ENCODE results near the gene SLIT3.

Gene SLIT3

GRCh38 chr5:169265888-169266287 lies 35.1 kb downstream of the SLIT3 start:
- DNase-seq (ENCODE audit: low read depth) = no peak

DNA sequence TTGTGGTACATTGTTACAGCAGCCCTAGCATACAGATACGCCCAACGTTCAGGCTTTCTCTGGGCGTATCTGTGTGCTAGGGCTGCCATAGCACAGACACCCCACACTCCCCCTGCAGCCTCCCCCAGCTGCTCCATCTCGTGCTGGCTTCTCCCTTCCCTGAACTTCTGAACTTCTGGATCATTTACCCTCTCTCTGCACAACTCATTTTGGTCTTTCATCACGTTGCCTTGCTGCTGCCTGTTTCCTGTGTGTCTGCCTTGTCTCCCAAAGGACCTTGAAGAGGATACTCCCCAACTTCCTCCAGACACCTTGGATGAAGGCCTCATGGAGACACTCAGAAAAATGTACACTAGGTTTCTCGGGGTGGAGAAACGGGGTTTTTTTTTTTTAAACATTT lies 37.3 kb downstream of the SLIT3 start:
- no peak for DNase-seq (ENCODE audit: low read depth)

DNA sequence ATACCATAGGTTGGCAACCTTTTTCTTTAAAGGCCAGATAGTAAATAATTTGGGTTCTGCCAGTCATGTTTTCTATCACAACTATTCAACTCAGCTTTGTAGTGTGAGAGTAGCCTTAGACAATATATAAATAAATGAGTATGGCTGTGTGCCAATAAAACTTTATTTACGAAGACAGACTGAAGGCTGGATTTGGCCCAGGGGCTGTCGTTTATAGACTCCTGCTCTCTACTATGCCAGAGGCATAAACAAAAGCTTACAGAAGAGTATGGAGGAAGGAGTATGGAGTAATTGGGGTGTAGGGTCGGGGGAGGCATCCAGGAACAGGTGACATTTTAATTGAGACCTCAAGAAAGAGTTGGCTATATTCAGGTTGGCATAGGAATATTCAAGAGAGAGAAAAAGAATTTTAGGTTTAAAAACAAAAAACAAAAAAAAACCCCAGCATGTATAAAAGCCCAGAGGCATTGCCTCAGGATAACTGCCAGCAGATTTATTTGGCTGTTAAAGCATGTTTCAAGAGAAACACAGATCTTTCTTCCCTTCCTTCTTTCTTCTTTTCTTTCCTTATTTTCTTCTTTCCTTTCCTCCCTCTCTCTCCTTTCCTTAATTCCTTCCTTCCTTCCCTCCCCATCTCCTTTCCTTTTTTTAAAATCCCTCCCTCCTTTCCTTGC lies 39.9 kb downstream of the SLIT3 start:
- no peak for DNase-seq (ENCODE audit: low read depth)

DNA sequence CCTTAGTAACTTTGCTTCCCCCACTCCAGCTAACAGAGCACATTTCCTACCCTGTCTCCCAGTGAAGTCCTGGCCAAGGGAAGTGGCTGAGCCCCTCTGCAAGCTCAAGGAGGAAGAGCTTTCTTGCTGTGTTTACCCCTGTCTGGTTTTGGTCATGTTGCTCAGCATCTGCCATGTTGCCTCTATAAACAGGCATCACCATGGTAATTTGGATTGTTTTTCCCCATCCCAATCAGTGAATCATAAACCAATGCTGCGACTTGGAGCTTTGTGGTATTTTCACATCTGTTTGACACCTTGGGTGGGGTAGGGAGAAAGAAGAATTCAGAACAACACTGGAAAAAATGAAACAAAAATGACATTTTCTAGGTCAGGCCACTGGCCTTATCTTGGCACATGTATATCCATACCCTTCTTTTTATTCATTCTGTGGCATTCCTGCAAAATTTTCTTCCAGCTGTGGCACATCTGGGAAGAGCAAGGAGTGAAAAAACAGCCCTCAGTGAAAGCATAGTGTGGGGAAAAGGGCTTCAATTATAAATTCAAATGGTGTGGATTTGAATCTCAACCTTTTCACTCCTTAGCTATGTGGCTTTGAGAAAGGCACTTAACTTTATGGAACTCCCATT lies 42.5 kb downstream of the SLIT3 start:
- no peak for DNase-seq (ENCODE audit: low read depth)

DNA sequence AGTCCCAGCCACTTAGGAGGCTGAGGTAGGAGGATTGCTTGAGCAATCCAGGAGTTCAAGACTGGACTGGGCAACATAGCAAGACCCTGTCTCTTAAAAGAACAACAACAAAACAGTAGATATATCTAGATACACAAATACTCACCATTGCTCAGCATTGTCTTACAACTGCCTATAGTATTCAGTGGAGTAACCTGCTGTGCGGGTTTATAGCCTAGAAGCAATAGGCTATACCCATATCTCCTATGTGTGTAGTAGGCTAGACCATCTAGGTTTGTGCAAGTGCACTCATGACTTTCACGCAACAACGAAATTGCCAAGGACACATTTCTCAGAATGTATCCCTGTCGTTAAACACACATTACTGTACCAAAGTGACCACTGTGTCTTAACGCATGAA lies 44.7 kb downstream of the SLIT3 start:
- no peak for DNase-seq (ENCODE audit: low read depth)

GRCh38 chr5:169253071-169253470 lies 47.9 kb downstream of the SLIT3 start:
- no peak for DNase-seq (ENCODE audit: low read depth)

- no peak for DNase-seq (ENCODE audit: low read depth)
Measured at GRCh38 chr5:169251333-169252084, 49.4 kb downstream of the SLIT3 start.

GRCh38 chr5:169250887-169251286 lies 50.1 kb downstream of the SLIT3 start:
- DNase-seq (ENCODE audit: low read depth) = no peak

DNA sequence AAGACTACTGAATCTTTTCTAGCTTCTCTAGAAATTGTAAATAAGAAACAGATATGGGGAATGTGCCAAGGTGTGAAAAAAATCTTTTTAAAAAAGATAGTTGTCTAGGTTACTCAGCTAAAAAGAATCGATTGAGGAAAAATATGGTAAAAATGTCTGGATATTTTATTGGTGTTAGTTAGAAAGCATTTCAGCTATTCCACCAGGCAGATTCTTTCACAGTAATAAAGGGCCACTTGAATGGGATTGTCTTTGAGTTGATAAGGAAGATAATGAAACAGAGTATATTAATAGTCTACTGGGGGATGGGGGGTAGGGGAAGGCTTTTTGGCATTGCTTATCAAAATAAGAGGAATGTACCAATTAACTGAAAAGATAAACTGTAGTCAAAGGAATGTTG lies 51.9 kb downstream of the SLIT3 start:
- no peak for DNase-seq (ENCODE audit: low read depth)

- no peak for DNase-seq (ENCODE audit: low read depth)
Measured at GRCh38 chr5:169248550-169248949, 52.4 kb downstream of the SLIT3 start.

DNA sequence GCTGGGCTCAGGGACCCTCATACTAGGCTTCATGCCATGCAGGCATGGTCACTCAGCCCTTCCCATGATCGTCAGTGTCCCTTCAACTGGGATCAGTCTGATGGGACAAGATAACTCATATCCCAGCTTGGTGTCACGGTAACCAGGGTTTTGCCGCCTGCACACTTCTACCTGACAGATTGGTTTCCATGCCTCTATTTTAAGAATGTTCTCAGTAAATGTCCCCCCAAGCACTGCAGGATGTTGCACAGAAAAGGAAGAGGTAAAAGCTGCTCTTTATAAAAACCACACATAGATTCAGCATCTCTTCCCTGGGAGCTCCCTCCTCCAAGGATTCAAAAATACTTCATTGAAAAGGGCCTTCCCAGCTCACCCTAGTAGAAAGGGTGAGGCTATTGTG lies 56.1 kb downstream of the SLIT3 start:
- no peak for DNase-seq (ENCODE audit: low read depth)

DNA sequence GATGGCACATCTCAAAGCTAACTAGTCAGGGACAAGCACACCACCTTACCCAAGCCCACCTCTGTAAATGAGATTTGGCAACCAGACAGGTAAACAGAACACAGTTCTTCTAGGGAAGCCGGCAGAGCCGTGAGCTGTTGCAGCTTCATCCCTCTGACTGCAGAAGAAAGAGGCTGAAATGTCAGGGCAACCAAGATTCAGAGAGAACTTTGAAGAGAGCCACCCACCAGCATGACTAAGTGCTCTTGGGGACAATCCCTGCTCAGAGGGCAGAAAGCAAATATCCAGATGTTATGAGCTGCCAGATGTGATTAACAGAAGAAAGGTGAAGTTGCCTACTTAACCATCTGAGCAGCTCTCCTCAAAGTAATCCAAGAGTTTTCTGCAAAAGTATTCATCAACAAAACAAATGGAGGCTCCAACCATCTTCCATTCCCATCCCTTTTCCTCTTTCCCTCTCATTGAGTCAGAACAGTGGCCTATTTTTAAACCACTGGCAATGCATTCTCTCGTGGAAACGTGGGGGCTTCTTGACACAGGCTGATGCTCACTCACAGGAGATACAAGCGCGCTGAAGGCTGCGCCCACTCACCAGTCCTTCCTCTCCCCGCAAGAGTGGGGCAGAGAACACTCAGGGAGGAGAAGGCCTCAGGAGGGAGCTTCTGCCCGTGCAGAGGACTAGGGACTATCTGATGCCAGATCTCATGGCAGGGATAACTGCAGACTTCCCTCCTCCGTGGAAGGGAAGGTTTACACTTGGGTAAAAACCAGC lies 57.1 kb downstream of the SLIT3 start:
- no peak for DNase-seq (ENCODE audit: low read depth)

DNA sequence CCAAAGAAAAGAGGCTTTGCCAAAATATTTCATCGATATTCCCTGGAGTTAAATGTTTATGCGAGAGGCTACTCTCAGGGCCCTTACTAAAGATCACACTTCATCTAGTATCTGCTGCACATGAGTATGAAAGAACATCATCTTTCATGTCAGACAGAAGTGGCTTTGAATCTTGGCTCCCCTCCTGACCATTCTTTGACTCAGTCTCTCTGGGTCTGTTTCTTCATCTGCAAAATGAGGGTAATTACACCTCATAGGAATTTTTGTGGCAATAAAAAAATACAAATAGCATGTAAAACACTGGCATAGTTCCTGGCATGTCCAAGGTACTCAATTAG lies 58.1 kb downstream of the SLIT3 start:
- DNase-seq (ENCODE audit: low read depth) = no peak

GRCh38 chr5:169242175-169242848 lies 58.6 kb downstream of the SLIT3 start:
- no peak for DNase-seq (ENCODE audit: low read depth)

GRCh38 chr5:169229342-169229892 lies 71.5 kb downstream of the SLIT3 start:
- no peak for DNase-seq (ENCODE audit: low read depth)

GRCh38 chr5:169226895-169227294 lies 74.0 kb downstream of the SLIT3 start:
- no peak for DNase-seq (ENCODE audit: low read depth)

DNA sequence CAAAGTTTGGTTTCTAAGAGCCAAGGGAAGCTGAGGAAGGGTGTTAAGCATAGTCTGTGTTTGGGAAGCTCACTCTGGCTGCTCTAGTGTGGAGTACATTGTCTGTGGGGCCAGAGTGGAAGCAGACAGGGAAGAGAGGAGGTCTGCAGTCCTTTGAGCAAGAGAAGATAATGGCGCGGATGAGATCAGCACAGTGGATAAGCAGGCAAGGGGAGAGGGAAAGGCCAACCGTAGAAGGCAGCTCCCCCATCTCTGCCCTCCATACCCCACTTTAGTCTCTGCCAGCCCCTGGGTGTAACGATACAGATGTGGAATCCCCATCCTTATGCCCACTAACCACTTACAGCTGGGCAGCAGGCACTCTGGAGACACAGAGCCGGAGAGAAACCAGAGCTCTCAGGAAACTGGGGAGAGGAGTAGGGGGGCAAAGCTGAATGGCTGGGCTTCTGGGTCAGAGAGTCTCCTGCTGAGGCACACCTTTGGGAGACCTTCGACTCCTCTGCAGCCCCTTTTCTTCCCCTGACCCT lies 75.0 kb downstream of the SLIT3 start:
- no peak for DNase-seq (ENCODE audit: low read depth)

- no peak for DNase-seq (ENCODE audit: low read depth)
Measured at GRCh38 chr5:169223595-169223953, 77.4 kb downstream of the SLIT3 start.

DNA sequence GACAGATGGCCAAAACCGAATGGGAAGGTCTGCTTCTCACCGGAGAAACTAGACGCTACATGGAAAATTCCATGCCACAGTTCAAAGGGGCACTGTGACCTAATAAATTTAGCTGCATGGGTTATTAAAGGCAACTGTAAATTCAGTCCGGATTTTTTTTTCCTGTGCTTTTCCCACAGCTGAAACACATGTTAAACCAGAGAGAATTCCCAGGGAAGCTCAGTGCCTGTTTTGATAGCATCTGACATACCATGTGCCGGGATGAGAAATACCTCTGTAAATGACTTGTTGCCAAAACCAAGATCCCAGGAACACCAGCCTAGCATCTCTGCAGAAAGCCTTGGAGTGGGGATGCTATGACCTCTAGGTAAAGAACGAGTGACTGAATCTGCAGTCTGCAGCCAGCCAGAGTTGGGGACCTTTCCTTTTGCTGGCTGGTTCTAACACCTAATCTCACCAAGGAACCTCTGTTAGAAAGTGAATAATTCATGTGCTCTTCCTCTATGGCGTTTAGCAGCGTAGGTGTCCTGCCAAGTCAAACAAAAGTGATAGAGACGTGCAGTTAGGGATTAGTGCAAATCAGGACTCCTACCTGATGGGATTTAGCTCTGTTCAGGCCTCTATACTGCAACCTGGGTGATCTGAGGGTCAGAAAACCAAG lies 77.9 kb downstream of the SLIT3 start:
- DNase-seq (ENCODE audit: low read depth) = no peak

DNA sequence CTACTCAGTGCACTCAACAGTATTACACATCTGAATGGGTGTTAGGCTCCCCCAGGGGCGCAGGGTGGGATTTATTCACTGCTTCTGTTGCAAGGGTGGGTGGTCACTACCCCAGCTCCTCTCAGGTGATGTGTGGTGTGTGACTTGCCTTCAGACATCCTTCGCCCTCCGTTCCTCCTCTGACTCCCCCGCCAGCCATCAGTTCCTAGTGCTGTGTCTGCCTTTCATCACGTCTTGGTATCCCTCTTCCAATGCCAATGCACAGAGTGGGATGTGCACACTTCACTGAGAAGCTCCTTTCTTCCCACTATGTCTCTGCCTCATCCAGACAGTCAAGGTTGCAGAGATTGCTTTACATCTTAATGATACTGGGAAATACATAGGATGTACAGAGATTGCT lies 79.4 kb downstream of the SLIT3 start:
- no peak for DNase-seq (ENCODE audit: low read depth)

GRCh38 chr5:169219961-169220360 lies 81.0 kb downstream of the SLIT3 start:
- DNase-seq (ENCODE audit: low read depth) = no peak
